ENCODE measurements around the gene RNF144A.
"Not testable (repeated sequence)": the region's sequence is repeated elsewhere in the genome, so short reads cannot be mapped to it uniquely, and the experiment has no call there.

Gene RNF144A

DNA sequence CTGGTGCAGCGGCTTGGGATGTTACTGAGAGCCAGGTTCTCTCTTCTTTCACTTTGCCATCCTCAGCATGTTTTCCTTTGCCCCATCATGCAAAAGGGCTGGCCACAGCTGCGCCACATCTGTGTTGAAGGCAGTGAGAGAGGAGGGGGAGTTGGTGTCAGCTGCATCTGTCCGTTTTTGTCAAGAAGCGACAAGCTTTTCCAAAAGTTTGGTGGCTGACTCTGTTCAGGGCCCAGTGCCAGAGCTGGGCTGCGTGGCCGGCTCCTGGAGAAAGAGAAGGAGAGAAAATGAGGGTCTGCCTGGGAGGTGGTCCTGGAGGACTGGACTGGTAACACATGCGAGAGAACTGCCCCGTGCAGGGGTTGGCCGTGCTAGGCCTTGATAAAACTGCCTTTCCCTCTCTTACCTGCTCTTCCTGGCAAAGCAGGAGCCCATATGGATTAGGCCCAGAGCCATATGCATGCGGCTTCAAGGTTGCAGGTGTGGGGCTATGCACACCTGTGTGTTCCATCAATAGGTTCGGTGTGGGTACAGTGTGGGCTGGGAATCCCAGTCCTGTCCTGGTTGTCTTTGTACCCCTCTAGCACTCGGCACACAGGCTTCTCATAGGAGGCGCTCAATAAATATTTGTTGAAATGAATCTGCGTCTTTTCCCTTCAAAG lies 9.0 kb downstream of the RNF144A start:
- H3K27me3 ChIP-seq (ENCODE audit: insufficient read depth, low read length), result no peaks in the 10 kb centered on the region
- H2AFZ ChIP-seq (ENCODE audit: low read depth, low read length), result no peak overlapping the region
- H3K4me3 ChIP-seq (ENCODE audit: low read length), result no peak overlapping the region
- H3K9me3 ChIP-seq (ENCODE audit: low read length), result peaks cover 5% of the 10 kb centered on the region
- no peaks in the 10 kb centered on the region for H3K4me1 ChIP-seq (ENCODE audit: insufficient read depth, low read length)
- H3K36me3 ChIP-seq (ENCODE audit: insufficient read depth, low read length), result peaks cover 5% of the 10 kb centered on the region

DNA sequence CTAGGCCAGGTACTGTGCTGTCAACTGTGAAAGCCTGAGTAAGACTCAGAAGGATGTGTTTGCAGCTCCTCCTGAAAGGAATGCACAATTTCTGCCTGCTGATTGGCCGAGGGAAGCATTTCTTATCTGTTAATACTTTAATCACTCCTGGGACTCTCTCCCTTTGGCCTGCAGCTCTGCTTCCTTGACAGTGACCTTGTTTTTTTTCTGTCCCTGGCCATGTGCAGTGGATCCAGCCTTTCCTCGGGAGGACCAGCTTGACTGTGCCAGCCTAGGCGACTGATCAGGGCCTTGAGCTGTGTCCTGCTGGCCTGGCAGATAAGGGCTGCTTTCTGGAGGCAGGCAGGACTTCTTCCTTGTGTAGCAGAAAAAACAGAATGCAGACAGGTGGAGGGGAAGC lies 10.0 kb downstream of the RNF144A start:
- no peak overlapping the region for H2AFZ ChIP-seq (ENCODE audit: low read depth, low read length)
- H3K4me3 ChIP-seq (ENCODE audit: low read length), result no peak overlapping the region
- peaks cover 5% of the 10 kb centered on the region for H3K9me3 ChIP-seq (ENCODE audit: low read length)
- H3K27me3 ChIP-seq (ENCODE audit: insufficient read depth, low read length), result no peaks in the 10 kb centered on the region
- H3K36me3 ChIP-seq (ENCODE audit: insufficient read depth, low read length), result peaks cover 5% of the 10 kb centered on the region
- no peaks in the 10 kb centered on the region for H3K4me1 ChIP-seq (ENCODE audit: insufficient read depth, low read length)

DNA sequence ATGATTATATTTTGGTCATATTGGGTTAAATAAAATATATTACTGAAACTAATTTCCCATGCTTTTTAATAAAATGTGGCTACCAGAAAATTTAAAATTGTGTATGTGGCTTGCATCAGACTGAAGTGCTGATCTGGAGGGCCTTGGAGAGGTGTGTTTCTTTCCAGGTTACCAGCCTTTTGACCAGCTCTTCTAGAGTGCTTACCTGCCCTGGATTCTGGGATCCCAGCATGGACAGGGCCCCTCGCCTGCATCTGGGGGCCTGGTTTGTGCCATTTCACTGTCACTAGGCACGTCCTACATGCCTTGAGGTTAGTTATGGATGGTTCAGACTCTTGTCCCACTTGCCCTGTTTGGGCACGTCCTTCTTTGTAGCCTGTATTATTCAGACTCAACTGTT lies 10.5 kb downstream of the RNF144A start:
- no peak overlapping the region for H3K4me3 ChIP-seq (ENCODE audit: low read length)
- peaks cover 5% of the 10 kb centered on the region for H3K9me3 ChIP-seq (ENCODE audit: low read length)
- no peak overlapping the region for H2AFZ ChIP-seq (ENCODE audit: low read depth, low read length)
- no peaks in the 10 kb centered on the region for H3K27me3 ChIP-seq (ENCODE audit: insufficient read depth, low read length)
- H3K4me1 ChIP-seq (ENCODE audit: insufficient read depth, low read length), result peaks cover 2% of the 10 kb centered on the region
- H3K36me3 ChIP-seq (ENCODE audit: insufficient read depth, low read length), result peaks cover 5% of the 10 kb centered on the region

DNA sequence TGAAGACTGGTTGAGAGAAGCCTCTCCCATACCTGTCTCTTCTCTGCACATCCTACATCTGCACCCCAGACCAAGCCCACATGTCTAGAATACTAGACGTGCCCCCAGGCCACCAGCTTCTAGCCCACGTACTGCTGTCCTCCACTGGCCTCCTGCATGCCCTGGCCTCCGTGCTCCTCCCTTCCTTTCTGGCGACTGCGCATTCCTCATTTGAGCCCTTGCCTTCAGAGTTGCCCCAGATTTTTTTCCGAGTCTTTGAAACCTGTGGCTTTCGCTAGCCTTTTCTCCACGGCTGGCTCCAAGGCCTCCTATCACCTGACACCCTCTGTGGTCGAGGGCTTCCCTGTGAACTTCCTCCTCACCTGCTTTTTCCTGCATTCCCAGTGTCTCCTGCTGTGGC lies 11.2 kb downstream of the RNF144A start:
- peaks cover 5% of the 10 kb centered on the region for H3K4me1 ChIP-seq (ENCODE audit: insufficient read depth, low read length)
- H3K9me3 ChIP-seq (ENCODE audit: low read length), result peaks cover 5% of the 10 kb centered on the region
- no peaks in the 10 kb centered on the region for H3K27me3 ChIP-seq (ENCODE audit: insufficient read depth, low read length)
- H3K4me3 ChIP-seq (ENCODE audit: low read length), result no peak overlapping the region
- H3K36me3 ChIP-seq (ENCODE audit: insufficient read depth, low read length), result peaks cover 2% of the 10 kb centered on the region
- no peak overlapping the region for H2AFZ ChIP-seq (ENCODE audit: low read depth, low read length)

DNA sequence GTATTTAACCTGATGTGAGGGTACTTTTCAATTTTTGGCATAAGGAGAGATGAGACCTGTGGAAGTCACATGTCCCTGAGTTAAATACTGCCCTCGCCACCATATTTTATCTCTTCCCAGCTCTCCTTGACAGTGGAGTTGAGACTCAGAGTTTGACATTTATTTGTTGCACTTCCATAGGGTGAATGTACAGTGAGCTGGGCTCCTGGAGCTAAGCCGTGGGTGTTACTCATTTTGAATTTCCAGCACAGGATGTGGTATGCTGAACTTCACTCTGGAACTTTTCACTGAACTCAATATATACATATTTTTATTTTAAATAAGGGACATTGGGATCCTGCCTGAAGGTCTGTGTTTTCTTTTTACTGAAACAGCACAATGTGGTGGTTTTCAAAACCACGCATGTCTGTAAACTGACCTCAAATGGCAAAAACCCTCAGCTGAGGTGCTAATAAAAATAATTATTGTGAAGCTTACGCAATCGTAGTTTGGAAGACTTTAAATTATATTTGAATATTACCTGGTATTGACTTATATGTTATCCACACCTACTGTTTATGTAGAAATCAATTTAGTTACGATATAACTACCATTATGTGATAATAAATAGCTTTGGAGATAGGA lies 12.1 kb downstream of the RNF144A start:
- Histone ChIP-seq H3K36me3 (ENCODE audit: insufficient read depth, low read length) (peaks cover 2% of the 10 kb centered on the region), H2AFZ (ENCODE audit: low read depth, low read length) (no peak overlapping the region), H3K4me3 (ENCODE audit: low read length) (no peak overlapping the region), H3K27me3 (ENCODE audit: insufficient read depth, low read length) (no peaks in the 10 kb centered on the region), H3K4me1 (ENCODE audit: insufficient read depth, low read length) (peaks cover 5% of the 10 kb centered on the region), H3K9me3 (ENCODE audit: low read length) (peaks cover 3% of the 10 kb centered on the region)

DNA sequence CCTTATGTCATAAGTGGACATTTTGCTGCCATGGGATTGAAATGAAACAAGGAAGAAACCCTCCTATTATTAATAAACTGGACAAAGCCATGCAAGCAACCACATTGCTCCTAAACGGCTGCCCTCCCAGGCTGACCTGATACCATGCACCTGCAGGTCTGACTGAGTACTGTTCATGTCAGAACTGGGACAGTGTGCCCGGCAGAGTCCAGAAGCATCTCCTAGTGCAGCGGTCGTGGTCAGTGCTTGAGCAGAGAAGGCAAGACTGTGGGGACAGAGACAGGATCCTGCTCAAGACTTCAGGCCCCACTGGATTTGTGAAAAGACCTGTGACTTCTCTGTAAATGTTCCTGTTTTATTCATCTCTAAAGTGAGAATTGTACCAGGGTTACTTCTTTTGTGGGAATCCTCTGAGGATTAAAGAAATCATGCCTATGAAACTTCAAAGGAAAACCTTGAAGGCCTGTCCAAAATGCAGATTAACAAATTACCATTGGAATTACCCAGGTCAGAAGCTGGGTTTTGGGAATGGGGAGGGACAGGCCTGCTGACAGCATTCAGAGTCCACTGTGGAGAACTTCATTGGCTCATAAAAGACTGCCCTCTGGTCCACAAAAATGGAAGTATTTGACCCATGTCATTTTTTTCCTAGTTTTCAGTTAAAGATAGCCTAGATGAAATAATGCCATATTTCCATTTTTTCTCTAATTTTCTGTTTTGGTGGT lies 13.9 kb downstream of the RNF144A start:
- H3K4me1 ChIP-seq (ENCODE audit: insufficient read depth, low read length), result peaks cover 5% of the 10 kb centered on the region
- H2AFZ ChIP-seq (ENCODE audit: low read depth, low read length), result no peak overlapping the region
- H3K36me3 ChIP-seq (ENCODE audit: insufficient read depth, low read length), result peaks cover 2% of the 10 kb centered on the region
- peaks cover 6% of the 10 kb centered on the region for H3K9me3 ChIP-seq (ENCODE audit: low read length)
- no peaks in the 10 kb centered on the region for H3K27me3 ChIP-seq (ENCODE audit: insufficient read depth, low read length)
- H3K4me3 ChIP-seq (ENCODE audit: low read length), result no peak overlapping the region

DNA sequence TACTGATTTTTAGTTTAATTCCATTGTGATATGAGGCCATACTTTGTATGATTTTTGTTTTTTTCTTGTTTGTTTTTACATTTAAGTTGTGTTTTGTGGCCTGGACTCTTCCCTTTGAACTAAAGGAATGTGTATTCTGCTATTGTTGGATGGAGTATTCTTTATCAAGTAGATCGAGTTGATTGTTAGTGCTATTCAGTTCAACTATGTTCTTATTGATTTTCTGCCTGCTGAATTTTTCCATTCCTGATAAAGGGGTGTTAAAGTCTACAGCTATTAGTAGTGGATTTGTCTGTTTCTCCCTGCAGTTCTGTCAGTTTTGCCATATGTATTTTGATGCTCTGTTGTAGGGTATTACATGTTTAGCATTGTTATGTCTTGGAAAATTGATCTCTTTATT lies 14.5 kb downstream of the RNF144A start:
- Histone ChIP-seq H3K4me1 (ENCODE audit: insufficient read depth, low read length) (peaks cover 5% of the 10 kb centered on the region), H2AFZ (ENCODE audit: low read depth, low read length) (no peak overlapping the region), H3K36me3 (ENCODE audit: insufficient read depth, low read length) (no peaks in the 10 kb centered on the region), H3K4me3 (ENCODE audit: low read length) (no peak overlapping the region), H3K9me3 (ENCODE audit: low read length) (peaks cover 6% of the 10 kb centered on the region), H3K27me3 (ENCODE audit: insufficient read depth, low read length) (no peaks in the 10 kb centered on the region)

DNA sequence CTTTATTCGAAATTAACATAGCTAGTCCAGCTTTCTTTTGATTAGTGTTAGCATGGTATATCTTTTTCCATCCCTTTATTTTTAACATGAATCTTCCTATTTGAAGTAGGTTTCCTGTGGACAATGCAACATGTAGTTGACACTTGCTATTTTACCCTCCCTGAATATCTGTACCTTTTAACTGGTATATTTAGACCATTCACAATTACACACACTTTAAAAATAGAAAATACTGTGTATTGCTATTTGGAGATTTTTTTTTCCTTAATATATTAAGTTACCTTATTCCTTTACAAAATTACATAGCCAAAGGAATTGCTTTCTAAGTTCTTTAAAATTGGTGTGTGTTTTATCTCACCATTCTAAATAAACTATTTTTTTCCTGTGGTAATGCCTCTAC lies 15.0 kb downstream of the RNF144A start:
- H2AFZ ChIP-seq (ENCODE audit: low read depth, low read length), result no peak overlapping the region
- no peak overlapping the region for H3K4me3 ChIP-seq (ENCODE audit: low read length)
- peaks cover 5% of the 10 kb centered on the region for H3K4me1 ChIP-seq (ENCODE audit: insufficient read depth, low read length)
- no peaks in the 10 kb centered on the region for H3K36me3 ChIP-seq (ENCODE audit: insufficient read depth, low read length)
- H3K9me3 ChIP-seq (ENCODE audit: low read length), result peaks cover 6% of the 10 kb centered on the region
- no peaks in the 10 kb centered on the region for H3K27me3 ChIP-seq (ENCODE audit: insufficient read depth, low read length)

DNA sequence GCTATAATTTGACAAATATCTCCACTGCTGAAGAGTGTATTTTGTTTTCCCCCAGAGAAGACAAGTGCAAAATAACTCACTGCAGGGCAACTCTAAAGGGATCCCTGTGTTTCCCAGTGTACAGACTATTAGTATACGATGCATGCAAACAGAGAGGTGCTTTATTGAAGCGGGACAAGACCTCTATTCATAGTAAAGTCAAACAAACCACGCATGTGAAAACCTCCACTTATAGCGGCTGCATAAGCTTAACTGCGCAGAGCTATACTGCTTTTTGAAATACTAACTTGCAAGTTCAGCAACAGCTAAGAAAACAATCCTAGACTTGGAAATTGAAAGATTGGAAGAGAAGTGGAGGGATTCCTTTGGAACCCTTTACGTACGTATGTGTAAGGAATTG lies 15.6 kb downstream of the RNF144A start:
- Histone ChIP-seq H3K4me1 (ENCODE audit: insufficient read depth, low read length) (peaks cover 5% of the 10 kb centered on the region), H3K9me3 (ENCODE audit: low read length) (peaks cover 6% of the 10 kb centered on the region), H2AFZ (ENCODE audit: low read depth, low read length) (no peak overlapping the region), H3K36me3 (ENCODE audit: insufficient read depth, low read length) (no peaks in the 10 kb centered on the region), H3K4me3 (ENCODE audit: low read length) (no peak overlapping the region), H3K27me3 (ENCODE audit: insufficient read depth, low read length) (no peaks in the 10 kb centered on the region)

DNA sequence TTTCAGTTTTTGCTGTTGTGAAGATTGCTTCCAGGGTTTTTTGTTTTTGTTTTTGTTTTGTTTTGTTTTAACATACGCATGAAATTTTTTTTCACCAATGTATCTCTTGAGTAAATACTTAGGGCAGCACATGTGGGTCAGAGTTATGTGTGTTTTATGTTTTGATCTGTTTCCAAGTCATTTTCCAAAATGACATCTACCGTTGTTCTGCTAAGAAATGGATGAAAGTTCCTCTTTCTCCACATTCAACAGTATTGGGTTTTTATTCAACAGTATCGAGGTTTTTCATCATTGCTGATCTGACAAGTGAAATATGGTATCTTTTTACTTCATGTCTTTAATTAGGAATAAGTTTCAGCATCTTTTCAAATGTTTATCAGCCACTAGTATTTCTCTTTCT lies 16.7 kb downstream of the RNF144A start:
- Histone ChIP-seq H2AFZ (ENCODE audit: low read depth, low read length) (no peak overlapping the region), H3K36me3 (ENCODE audit: insufficient read depth, low read length) (no peaks in the 10 kb centered on the region), H3K27me3 (ENCODE audit: insufficient read depth, low read length) (no peaks in the 10 kb centered on the region), H3K4me1 (ENCODE audit: insufficient read depth, low read length) (peaks cover 5% of the 10 kb centered on the region), H3K9me3 (ENCODE audit: low read length) (peaks cover 3% of the 10 kb centered on the region), H3K4me3 (ENCODE audit: low read length) (no peak overlapping the region)

DNA sequence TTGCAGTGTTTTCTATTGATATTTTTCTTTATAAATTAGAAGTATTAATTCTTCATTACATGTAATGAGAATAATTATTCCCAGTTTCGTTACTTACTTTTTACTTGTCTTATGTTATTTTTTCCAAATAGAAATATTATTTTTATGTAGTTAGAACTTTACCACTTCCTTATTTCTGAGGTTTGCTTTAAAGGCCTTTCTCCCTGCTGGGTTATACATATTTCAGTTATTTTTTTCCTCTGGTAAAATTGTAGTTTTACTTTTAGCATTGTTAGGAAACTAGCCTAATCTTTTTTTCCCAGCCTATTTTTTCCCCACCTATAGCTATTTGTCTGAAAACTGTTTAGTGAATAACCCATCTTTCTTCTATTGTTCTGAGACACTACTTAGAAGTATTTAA lies 17.1 kb downstream of the RNF144A start:
- Histone ChIP-seq H3K27me3 (ENCODE audit: insufficient read depth, low read length) (no peaks in the 10 kb centered on the region), H3K4me1 (ENCODE audit: insufficient read depth, low read length) (peaks cover 5% of the 10 kb centered on the region), H3K36me3 (ENCODE audit: insufficient read depth, low read length) (no peaks in the 10 kb centered on the region), H3K9me3 (ENCODE audit: low read length) (peaks cover 3% of the 10 kb centered on the region), H2AFZ (ENCODE audit: low read depth, low read length) (no peak overlapping the region), H3K4me3 (ENCODE audit: low read length) (no peak overlapping the region)

DNA sequence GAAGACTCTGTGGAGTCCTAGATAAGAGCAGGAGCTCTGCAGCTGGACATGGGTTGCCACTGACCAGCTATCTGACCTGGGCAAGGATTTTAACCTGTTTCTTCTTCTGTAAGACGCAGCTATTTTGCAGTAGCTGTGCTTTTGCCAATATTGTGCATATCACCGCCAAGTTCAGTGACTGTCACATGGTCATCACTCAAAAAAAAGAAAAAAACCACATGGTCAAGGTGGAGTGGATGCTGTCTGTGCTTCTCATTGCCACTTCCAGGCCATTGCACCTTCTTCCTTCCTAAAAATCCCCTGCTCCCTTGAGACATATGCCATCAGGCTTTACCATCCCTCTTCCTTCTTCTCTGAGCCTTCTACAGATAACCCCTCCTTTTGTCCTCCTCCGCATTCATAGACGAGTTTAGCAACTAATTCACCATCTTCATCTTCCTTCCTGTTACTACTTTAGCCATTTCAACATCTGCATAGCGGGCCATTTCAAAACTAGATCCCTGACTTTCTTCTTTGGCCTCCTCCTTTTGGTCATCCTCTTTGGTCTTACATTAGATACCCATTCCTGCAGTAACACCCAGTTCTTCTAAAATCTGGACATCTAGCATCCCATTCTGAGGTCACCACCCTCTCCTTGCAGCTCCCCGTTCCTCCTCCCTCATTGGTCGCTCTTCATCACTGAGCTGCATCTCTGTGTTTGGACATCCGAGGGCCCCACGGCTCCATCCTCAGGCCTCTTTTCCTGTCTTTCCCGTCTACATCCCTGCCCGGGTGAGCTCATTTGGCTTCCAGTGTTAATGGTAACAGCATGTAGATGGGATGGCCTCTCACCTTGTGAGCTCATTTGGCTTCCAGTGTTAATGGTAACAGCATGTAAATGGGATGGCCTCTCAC lies 17.8 kb downstream of the RNF144A start:
- peaks cover 3% of the 10 kb centered on the region for H3K9me3 ChIP-seq (ENCODE audit: low read length)
- no peaks in the 10 kb centered on the region for H3K27me3 ChIP-seq (ENCODE audit: insufficient read depth, low read length)
- no peak overlapping the region for H2AFZ ChIP-seq (ENCODE audit: low read depth, low read length)
- H3K36me3 ChIP-seq (ENCODE audit: insufficient read depth, low read length), result no peaks in the 10 kb centered on the region
- no peak overlapping the region for H3K4me3 ChIP-seq (ENCODE audit: low read length)
- H3K4me1 ChIP-seq (ENCODE audit: insufficient read depth, low read length), result peaks cover 5% of the 10 kb centered on the region

DNA sequence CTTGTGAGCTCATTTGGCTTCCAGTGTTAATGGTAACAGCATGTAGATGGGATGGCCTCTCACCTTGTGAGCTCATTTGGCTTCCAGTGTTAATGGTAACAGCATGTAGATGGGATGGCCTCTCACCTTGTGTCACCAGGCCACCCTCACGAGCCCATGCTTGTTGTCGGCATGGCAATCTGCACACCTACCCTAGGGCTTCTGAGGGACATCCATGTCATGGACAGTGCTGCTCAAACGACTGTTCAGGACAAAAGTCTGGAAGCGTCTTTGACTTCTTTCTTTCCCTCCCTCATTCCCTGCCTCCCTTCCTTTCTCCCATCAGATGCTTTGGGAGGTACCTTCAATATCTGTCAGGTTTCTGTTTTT lies 18.4 kb downstream of the RNF144A start:
- not testable (repeated sequence) for H3K4me1 ChIP-seq (ENCODE audit: insufficient read depth, low read length); H3K36me3 ChIP-seq (ENCODE audit: insufficient read depth, low read length); H2AFZ ChIP-seq (ENCODE audit: low read depth, low read length); H3K27me3 ChIP-seq (ENCODE audit: insufficient read depth, low read length); H3K9me3 ChIP-seq (ENCODE audit: low read length); H3K4me3 ChIP-seq (ENCODE audit: low read length)
